ENCODE measurements around the gene BNIP3. TPM values are rescaled to one million over a fixed set of nuclear protein-coding genes. Genes with fewer than 3 reads are reported as not detected.

Gene BNIP3
- total and polyA plus RNA-seq, 2 of the 13 experiments (the other 11 are each of a cell fraction or from before 2014, with no cell fraction given), result 73.7 to 223 TPM

DNA sequence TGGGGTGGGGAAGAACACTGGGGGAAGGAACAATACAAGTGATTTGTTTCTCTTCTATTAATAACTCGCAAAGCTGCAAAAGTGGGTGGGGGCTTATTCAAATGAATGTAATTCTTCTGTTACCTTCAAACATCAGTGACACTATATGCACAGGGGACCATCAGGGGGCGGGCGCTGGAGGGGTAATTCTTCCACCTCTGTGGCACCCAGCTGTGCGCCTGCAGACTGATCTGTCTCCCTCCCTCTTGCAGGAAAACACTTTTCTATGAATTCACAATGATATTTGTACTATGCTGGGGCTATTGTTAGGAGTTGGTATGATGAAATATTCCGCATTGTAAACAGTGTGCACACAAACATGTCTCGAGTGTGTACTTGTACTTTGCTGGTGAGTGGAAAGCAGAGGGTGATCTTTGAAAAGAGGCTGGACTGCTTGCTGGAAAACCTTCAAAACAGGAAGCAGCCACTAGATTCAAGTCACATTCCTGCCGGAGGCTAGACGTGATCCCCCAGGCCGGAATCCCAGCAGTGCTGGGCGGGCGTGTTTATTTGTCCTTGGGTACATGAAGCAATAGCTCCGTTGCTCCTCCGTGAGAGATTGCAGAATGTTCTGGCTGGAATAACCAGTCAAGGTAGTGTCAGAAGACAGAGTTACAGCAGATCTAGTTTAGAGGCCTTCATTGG, 15.8 kb upstream of the BNIP3 start (continued):
- TF ChIP-seq, protein P1, sequence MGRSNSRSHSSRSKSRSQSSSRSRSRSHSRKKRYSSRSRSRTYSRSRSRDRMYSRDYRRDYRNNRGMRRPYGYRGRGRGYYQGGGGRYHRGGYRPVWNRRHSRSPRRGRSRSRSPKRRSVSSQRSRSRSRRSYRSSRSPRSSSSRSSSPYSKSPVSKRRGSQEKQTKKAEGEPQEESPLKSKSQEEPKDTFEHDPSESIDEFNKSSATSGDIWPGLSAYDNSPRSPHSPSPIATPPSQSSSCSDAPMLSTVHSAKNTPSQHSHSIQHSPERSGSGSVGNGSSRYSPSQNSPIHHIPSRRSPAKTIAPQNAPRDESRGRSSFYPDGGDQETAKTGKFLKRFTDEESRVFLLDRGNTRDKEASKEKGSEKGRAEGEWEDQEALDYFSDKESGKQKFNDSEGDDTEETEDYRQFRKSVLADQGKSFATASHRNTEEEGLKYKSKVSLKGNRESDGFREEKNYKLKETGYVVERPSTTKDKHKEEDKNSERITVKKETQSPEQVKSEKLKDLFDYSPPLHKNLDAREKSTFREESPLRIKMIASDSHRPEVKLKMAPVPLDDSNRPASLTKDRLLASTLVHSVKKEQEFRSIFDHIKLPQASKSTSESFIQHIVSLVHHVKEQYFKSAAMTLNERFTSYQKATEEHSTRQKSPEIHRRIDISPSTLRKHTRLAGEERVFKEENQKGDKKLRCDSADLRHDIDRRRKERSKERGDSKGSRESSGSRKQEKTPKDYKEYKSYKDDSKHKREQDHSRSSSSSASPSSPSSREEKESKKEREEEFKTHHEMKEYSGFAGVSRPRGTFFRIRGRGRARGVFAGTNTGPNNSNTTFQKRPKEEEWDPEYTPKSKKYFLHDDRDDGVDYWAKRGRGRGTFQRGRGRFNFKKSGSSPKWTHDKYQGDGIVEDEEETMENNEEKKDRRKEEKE (IDR thresholded peaks at IDR 0.05), result no peak
- TF ChIP-seq DDIT3 (CRISPR knock-in tag; IDR thresholded peaks at IDR 0.05), result no peak
- TF ChIP-seq, protein P2, sequence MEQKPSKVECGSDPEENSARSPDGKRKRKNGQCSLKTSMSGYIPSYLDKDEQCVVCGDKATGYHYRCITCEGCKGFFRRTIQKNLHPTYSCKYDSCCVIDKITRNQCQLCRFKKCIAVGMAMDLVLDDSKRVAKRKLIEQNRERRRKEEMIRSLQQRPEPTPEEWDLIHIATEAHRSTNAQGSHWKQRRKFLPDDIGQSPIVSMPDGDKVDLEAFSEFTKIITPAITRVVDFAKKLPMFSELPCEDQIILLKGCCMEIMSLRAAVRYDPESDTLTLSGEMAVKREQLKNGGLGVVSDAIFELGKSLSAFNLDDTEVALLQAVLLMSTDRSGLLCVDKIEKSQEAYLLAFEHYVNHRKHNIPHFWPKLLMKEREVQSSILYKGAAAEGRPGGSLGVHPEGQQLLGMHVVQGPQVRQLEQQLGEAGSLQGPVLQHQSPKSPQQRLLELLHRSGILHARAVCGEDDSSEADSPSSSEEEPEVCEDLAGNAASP (CRISPR knock-in tag; IDR thresholded peaks at IDR 0.05; ENCODE audit: borderline replicate concordance), result peak; percentile 61; the same call in 1 of the 2 replicates
- TF ChIP-seq ZNF274 (CRISPR knock-in tag; IDR thresholded peaks at IDR 0.05), result 0 out of 2 replicates have a peak, but pooled peaks have one; percentile 35
- peak; percentile 63 for TF ChIP-seq HNF4A (CRISPR knock-in tag; IDR thresholded peaks at IDR 0.05)
- TF ChIP-seq DNMT3B (CRISPR knock-in tag; conservative IDR thresholded peaks at IDR 0.05), result peak; percentile 63; the same call in 1 of the 2 replicates
- TF ChIP-seq AHR (CRISPR knock-in tag; IDR thresholded peaks at IDR 0.05), result 0 out of 2 replicates have a peak, but pooled peaks have one; percentile 28
- TF ChIP-seq ZNF784 (CRISPR knock-in tag; IDR thresholded peaks at IDR 0.05; ENCODE audit: borderline replicate concordance), result peak; percentile 56; the same call in 1 of the 2 replicates
- TF ChIP-seq ZNF136 (CRISPR knock-in tag; IDR thresholded peaks at IDR 0.05; ENCODE audit: low read depth), result peak; percentile 59; the same call in 1 of the 2 replicates
- peak; percentile 80 for TF ChIP-seq HMG20A (CRISPR knock-in tag; IDR thresholded peaks at IDR 0.05; ENCODE audit: borderline replicate concordance)
- TF ChIP-seq SAP130 (CRISPR knock-in tag; IDR thresholded peaks at IDR 0.05; ENCODE audit: low read depth), result peak; percentile 91
- no peak for TF ChIP-seq FOXA1 (IDR thresholded peaks at IDR 0.05)
- TF ChIP-seq FOXA1 (CRISPR knock-in tag; IDR thresholded peaks at IDR 0.05), result peak; percentile 75
- TF ChIP-seq RNF219 (CRISPR knock-in tag; IDR thresholded peaks at IDR 0.05), result peak; percentile 92; the same call in 1 of the 2 replicates
- no peak for TF ChIP-seq ZBTB34 (CRISPR knock-in tag; IDR thresholded peaks at IDR 0.05)
- TF ChIP-seq ZNF800 (CRISPR knock-in tag; IDR thresholded peaks at IDR 0.05), result peak; percentile 63; the same call in 1 of the 2 replicates
- TF ChIP-seq ZNF317 (CRISPR knock-in tag; IDR thresholded peaks at IDR 0.05), result peak; percentile 80; the same call in 1 of the 2 replicates
- TF ChIP-seq NFIC (IDR thresholded peaks at IDR 0.05; ENCODE audit: low read length), result no peak

Data from HepG2 (cell line).